ENCODE data around the gene MCF2.

GRCh38 chrX:139563251-139563650, 144.7 kb downstream of the MCF2 start:
- TF ChIP-seq POLR2A (IDR thresholded peaks at IDR 0.05; ENCODE audit: low read depth, low read length) = no peak
- TF ChIP-seq TAF1 (IDR thresholded peaks at IDR 0.05; ENCODE audit: low read depth, low read length) = no peak
- TF ChIP-seq SPI1 (IDR thresholded peaks at IDR 0.05; ENCODE audit: low read depth, low read length) = no peak
- no peak for TF ChIP-seq POU2F2 (IDR thresholded peaks at IDR 0.05; ENCODE audit: low read depth, low read length)
- TF ChIP-seq POLR2AphosphoS5 (IDR thresholded peaks at IDR 0.05; ENCODE audit: low read depth, low read length) = no peak
- TF ChIP-seq PAX5 (IDR thresholded peaks at IDR 0.05; ENCODE audit: insufficient read depth, low read length, severe bottlenecking) = no peak
